Suprapubic skin (tissue), 4 donors: ENCODE data around the gene AVP. TPM values are rescaled to one million over a fixed set of nuclear protein-coding genes. Genes with fewer than 3 reads are reported as not detected.

Source experiments
- DNase-seq, 2 donors: peaks; one replicate each; pipeline ENCODE4 v3.0.0-alpha.2; 2019; ENCODE audit warnings: low spot score in 2 of 2
- H3K27ac ChIP-seq: fragments of 200-600 bp; sonication (generic); one replicate; pipeline ENCODE4 v1.5.1; 2019
- H3K27me3 ChIP-seq: fragments of 200-600 bp; sonication (generic); one replicate; pipeline ENCODE4 v1.5.1; 2019
- H3K36me3 ChIP-seq: fragments of 200-600 bp; sonication (generic); one replicate; pipeline ENCODE4 v1.5.1; 2019
- H3K4me1 ChIP-seq: fragments of 200-600 bp; sonication (generic); one replicate; pipeline ENCODE4 v1.5.1; 2019
- H3K4me3 ChIP-seq: fragments of 200-600 bp; sonication (generic); one replicate; pipeline ENCODE4 v1.5.1; 2019; ENCODE audit warnings: mild to moderate bottlenecking
- H3K9me3 ChIP-seq: fragments of 200-600 bp; sonication (generic); one replicate; pipeline ENCODE4 v1.5.1; 2019
- EP300 ChIP-seq: sonication (generic); formaldehyde crosslinking; IDR thresholded peaks from one replicate; pipeline ENCODE4 v1.6.1; 2017; ENCODE audit warnings: antibody characterized with exemption
- POLR2A ChIP-seq, 2 donors: fragments of 450-650 bp; IDR thresholded peaks; one replicate each; pipeline ENCODE4 v1.6.1; 2017; ENCODE audit warnings: antibody characterized with exemption in 2 of 2, mild to moderate bottlenecking in 2 of 2, moderate library complexity in 2 of 2
- POLR2AphosphoS5 ChIP-seq, 3 donors: sonication (generic); formaldehyde crosslinking; IDR thresholded peaks; one replicate each; pipeline ENCODE4 v1.6.1; 2017; ENCODE audit warnings: antibody characterized with exemption in 3 of 3
- WGBS: methylation state at CpG from one replicate; pipeline ENCODE4 v1.1.5; 2018; 5-methylcytosine and 5-hydroxymethylcytosine counted together
- total RNA-seq, 4 donors: library from RNA; depleted of rRNA; stranded (reverse); fragments of >200 nt; gene quantifications; one replicate each; pipeline ENCODE4 v1.1.0, GENCODE V29; 2016
- TF ChIP-seq, protein P1 (sequence below), 2 donors: fragments of 200-600 bp in 1 of 2; fragments of 450-650 bp in 1 of 2; sonication (generic) in 1 of 2; IDR thresholded peaks; one replicate each; pipeline ENCODE4 v1.5.1; 2016 to 2019; ENCODE audit warnings: antibody characterized with exemption in 2 of 2, mild to moderate bottlenecking in 1 of 2, moderate library complexity in 1 of 2

Gene AVP
- not detected for total RNA-seq

DNA sequence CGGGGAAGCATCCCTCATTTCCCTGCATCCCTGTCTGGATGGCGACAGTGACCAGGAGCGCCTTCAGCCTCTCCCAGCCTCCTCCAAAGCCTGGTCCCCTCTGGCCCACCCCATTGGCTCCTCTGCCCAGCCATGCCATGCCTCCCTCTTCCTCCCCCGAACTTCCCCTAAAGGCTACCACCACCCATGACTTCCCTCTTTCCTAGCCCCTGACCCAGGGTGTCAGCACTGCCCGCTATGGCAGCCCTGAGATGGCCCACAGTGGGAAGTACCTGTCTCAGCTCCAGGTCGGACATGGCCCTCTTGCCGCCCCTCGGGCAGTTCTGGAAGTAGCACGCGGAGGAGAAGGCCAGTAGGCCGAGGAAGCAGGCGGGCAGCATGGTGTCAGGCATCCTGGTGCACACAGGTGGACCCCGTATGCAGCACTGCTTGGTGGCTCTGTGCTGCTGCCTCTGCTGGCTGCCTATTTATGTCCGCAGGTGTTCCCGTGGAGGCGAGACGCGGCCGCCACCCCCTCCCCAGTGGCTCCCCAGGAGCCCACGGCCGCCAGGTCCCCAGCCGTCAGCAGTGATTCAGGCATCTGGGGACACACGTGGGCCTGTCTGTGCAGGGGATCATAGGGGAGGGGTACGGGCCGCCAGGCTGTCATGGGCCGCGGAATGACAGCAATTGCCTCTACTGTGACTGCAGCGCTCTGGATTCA is at the start of gene AVP:
AVP (minus strand) TSS at position 442 of the 703 bp plus-strand sequence; CDS start at position 392, 50 bp downstream.
- Histone ChIP-seq H3K9me3 (no peaks in the 10 kb centered on the region), H3K27ac (no peak within 1 kb of the TSS), H3K4me3 (no peak within 1 kb of the TSS), H3K4me1 (peaks cover 14% of the 10 kb centered on the region), H3K27me3 (peaks cover 42% of the 10 kb centered on the region), H3K36me3 (no peaks in the 10 kb centered on the region)
- no peak for DNase-seq
- TF ChIP-seq POLR2A (IDR thresholded peaks at IDR 0.05): no peak
- TF ChIP-seq EP300: no peak
- 86% methylated on average over 16 of the region's 28 CpGs for WGBS

DNA sequence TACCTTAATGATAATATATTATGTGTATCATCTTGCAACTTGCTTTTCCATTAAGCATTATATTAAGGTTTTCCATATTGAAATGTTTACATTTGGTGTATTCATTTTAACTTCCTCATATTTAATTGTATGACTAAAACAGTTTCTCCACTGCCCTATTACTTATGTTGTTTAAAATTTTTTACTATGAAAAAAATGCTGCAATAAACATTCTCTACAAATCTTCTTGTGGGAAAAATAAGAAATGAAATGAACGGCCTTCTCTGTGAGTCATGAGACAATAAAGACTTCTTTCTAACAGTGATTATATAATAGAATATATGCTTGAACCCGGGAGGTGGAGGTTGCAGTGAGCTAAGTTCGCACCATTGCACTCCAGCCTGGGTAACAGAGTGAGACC is 49.6 kb upstream of the AVP start:
- TF ChIP-seq EP300 (no peak), POLR2A (IDR thresholded peaks at IDR 0.05) (no peak), POLR2AphosphoS5 (IDR thresholded peaks at IDR 0.05) (no peak)
- TF ChIP-seq, protein P1, sequence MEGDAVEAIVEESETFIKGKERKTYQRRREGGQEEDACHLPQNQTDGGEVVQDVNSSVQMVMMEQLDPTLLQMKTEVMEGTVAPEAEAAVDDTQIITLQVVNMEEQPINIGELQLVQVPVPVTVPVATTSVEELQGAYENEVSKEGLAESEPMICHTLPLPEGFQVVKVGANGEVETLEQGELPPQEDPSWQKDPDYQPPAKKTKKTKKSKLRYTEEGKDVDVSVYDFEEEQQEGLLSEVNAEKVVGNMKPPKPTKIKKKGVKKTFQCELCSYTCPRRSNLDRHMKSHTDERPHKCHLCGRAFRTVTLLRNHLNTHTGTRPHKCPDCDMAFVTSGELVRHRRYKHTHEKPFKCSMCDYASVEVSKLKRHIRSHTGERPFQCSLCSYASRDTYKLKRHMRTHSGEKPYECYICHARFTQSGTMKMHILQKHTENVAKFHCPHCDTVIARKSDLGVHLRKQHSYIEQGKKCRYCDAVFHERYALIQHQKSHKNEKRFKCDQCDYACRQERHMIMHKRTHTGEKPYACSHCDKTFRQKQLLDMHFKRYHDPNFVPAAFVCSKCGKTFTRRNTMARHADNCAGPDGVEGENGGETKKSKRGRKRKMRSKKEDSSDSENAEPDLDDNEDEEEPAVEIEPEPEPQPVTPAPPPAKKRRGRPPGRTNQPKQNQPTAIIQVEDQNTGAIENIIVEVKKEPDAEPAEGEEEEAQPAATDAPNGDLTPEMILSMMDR (IDR thresholded peaks at IDR 0.05): no peak
- no peak overlapping the region for H3K4me3 ChIP-seq
- no peaks in the 10 kb centered on the region for H3K4me1 ChIP-seq
- no peak for DNase-seq
- no peaks in the 10 kb centered on the region for H3K27me3 ChIP-seq
- no peaks in the 10 kb centered on the region for H3K9me3 ChIP-seq
- 89% methylated on average over 3 of the region's 3 CpGs for WGBS
- H3K36me3 ChIP-seq: no peaks in the 10 kb centered on the region
- no peak overlapping the region for H3K27ac ChIP-seq

GRCh38 chr20:3133155-3133554 is 48.6 kb upstream of the AVP start:
- no peaks in the 10 kb centered on the region for H3K36me3 ChIP-seq
- TF ChIP-seq, protein P1 (IDR thresholded peaks at IDR 0.05): no peak
- no peak for TF ChIP-seq POLR2AphosphoS5 (IDR thresholded peaks at IDR 0.05)
- TF ChIP-seq EP300: no peak
- TF ChIP-seq POLR2A (IDR thresholded peaks at IDR 0.05): no peak
- H3K4me1 ChIP-seq: no peaks in the 10 kb centered on the region
- no peaks in the 10 kb centered on the region for H3K27me3 ChIP-seq
- WGBS: 87% methylated on average over 2 of the region's 2 CpGs
- H3K4me3 ChIP-seq: no peak overlapping the region
- no peak overlapping the region for H3K27ac ChIP-seq
- DNase-seq: no peak
- no peaks in the 10 kb centered on the region for H3K9me3 ChIP-seq

DNA sequence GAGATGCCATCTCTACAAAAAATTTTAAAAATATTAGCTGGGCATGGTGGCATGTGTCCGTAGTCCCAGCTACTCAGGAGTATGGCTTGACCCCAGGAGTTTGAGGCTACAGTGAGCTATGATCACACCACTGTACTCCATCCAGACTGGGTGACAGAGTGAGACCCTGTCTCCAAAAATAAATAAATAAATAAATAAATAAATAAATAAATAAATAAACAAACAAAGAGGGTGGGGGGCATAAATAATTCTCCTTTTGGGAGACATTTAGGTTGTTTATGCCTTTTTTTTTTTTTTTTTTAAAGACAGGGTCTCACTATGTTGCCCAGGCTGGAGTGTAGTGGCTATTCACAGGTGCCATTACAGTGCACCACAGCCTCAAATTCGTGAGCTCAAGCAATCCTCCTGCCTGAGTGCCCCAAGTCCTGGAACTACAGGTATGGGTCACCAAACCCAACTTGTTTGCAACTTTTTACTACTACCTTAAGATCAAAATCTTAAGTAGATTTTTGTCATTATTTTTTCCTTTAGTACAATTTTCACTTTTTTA is 45.6 kb upstream of the AVP start:
- Histone ChIP-seq H3K27me3 (no peaks in the 10 kb centered on the region), H3K27ac (no peak overlapping the region), H3K36me3 (peaks cover 6% of the 10 kb centered on the region), H3K4me3 (no peak overlapping the region), H3K4me1 (no peaks in the 10 kb centered on the region), H3K9me3 (no peaks in the 10 kb centered on the region)
- TF ChIP-seq, protein P1 (IDR thresholded peaks at IDR 0.05): no peak
- no peak for TF ChIP-seq POLR2A (IDR thresholded peaks at IDR 0.05)
- no peak for TF ChIP-seq POLR2AphosphoS5 (IDR thresholded peaks at IDR 0.05)
- TF ChIP-seq EP300: no peak
- DNase-seq: no peak
- WGBS: 94% methylated on average over 2 of the region's 2 CpGs

GRCh38 chr20:3129094-3129493 is 44.6 kb upstream of the AVP start:
- no peaks in the 10 kb centered on the region for H3K4me1 ChIP-seq
- DNase-seq: no peak
- H3K9me3 ChIP-seq: no peaks in the 10 kb centered on the region
- WGBS: 64% methylated on average over 4 of the region's 4 CpGs
- TF ChIP-seq, protein P1 (IDR thresholded peaks at IDR 0.05): no peak
- H3K27ac ChIP-seq: no peak overlapping the region
- H3K4me3 ChIP-seq: no peak overlapping the region
- H3K27me3 ChIP-seq: no peaks in the 10 kb centered on the region
- peaks cover 8% of the 10 kb centered on the region for H3K36me3 ChIP-seq
